SHP77 treated with DMSO at 0.1 percent for 48 hours (cell line): Measurements from ENCODE around the gene C1QTNF4.
A peak's percentile ranks its signal among the peaks of the same experiment; 100 is the strongest.
"Not testable (repeated sequence)": the region's sequence is repeated elsewhere in the genome, so short reads cannot be mapped to it uniquely, and the experiment has no call there.

ENCODE experiments used
- DNase-seq: peaks from one replicate; lab custom pipeline; 2025; lab: John Stamatoyannopoulos, UW

C1QTNF4 gene

GRCh38 chr11:47593934-47594855, at the start of gene C1QTNF4:
TSS of gene C1QTNF4 (minus strand) at chr11:47594411. CDS start at chr11:47590810, 3,601 bp downstream.
- no peak for DNase-seq

- peak; percentile 96 for DNase-seq
Observed at GRCh38 chr11:47642099-47642855, 48.1 kb upstream of the C1QTNF4 start, which contains the start of gene MTCH2. TSS of gene MTCH2 (minus strand) at chr11:47642559. CDS start at chr11:47642465, 94 bp downstream.

GRCh38 chr11:47641600-47642098, 47.4 kb upstream of the C1QTNF4 start:
- DNase-seq, result no peak

GRCh38 chr11:47640506-47640905, 46.3 kb upstream of the C1QTNF4 start:
- not testable (repeated sequence) for DNase-seq

GRCh38 chr11:47636331-47636730, 42.1 kb upstream of the C1QTNF4 start:
- DNase-seq, result not testable (repeated sequence)

GRCh38 chr11:47631473-47631872, 37.3 kb upstream of the C1QTNF4 start:
- no peak for DNase-seq

GRCh38 chr11:47628026-47628425, 33.8 kb upstream of the C1QTNF4 start:
- DNase-seq, result no peak

- DNase-seq, result no peak
Observed at GRCh38 chr11:47626234-47626633, 32.0 kb upstream of the C1QTNF4 start.

- no peak for DNase-seq
Observed at GRCh38 chr11:47620836-47621378, 26.7 kb upstream of the C1QTNF4 start.

GRCh38 chr11:47617417-47617809, 23.2 kb upstream of the C1QTNF4 start:
- DNase-seq, result no peak

GRCh38 chr11:47616726-47617416, 22.7 kb upstream of the C1QTNF4 start:
- peak; percentile 6 for DNase-seq

GRCh38 chr11:47615249-47615648, 21.0 kb upstream of the C1QTNF4 start:
- no peak for DNase-seq

GRCh38 chr11:47611348-47611794, 17.2 kb upstream of the C1QTNF4 start:
- no peak for DNase-seq

- DNase-seq, result no peak
Observed at GRCh38 chr11:47609675-47610074, 15.5 kb upstream of the C1QTNF4 start.

GRCh38 chr11:47607380-47607779, 13.2 kb upstream of the C1QTNF4 start:
- DNase-seq, result no peak

GRCh38 chr11:47606731-47607130, 12.5 kb upstream of the C1QTNF4 start:
- DNase-seq, result no peak

- no peak for DNase-seq
Observed at GRCh38 chr11:47605921-47606320, 11.7 kb upstream of the C1QTNF4 start.

GRCh38 chr11:47603295-47603694, 9.1 kb upstream of the C1QTNF4 start:
- no peak for DNase-seq

GRCh38 chr11:47599902-47600301, 5.7 kb upstream of the C1QTNF4 start:
- no peak for DNase-seq

GRCh38 chr11:47595967-47596366, 1.8 kb upstream of the C1QTNF4 start:
- no peak for DNase-seq

- no peak for DNase-seq
Observed at GRCh38 chr11:47595029-47595428, 818 bp upstream of the C1QTNF4 start.

- no peak for DNase-seq
Observed at GRCh38 chr11:47593492-47593933, 698 bp downstream of the C1QTNF4 start.
